Upper lobe of right lung (tissue), 1 donor: Measurements from ENCODE around the gene FXYD2. TPM values are rescaled to one million over a fixed set of nuclear protein-coding genes. Genes with fewer than 3 reads are reported as not detected.
A peak's percentile ranks its signal among the peaks of the same experiment; 100 is the strongest.

Source experiments
- ATAC-seq: fragments of 200-7000 bp; cut with Tn5 transposase; one replicate; pipeline ENCODE4 v1.9.1; 2020; ENCODE audit warnings: mild to moderate bottlenecking, moderate library complexity
- DNase-seq: peaks from one replicate; pipeline ENCODE4 v3.0.0-alpha.2; 2020
- H3K27ac ChIP-seq: fragments of 200-600 bp; one replicate; pipeline ENCODE4 v1.8.0; 2022
- H3K27me3 ChIP-seq: fragments of 200-600 bp; one replicate; pipeline ENCODE4 v1.8.0; 2022; ENCODE audit warnings: mild to moderate bottlenecking
- H3K36me3 ChIP-seq: fragments of 200-600 bp; one replicate; pipeline ENCODE4 v1.8.0; 2022
- H3K4me1 ChIP-seq: fragments of 200-600 bp; one replicate; pipeline ENCODE4 v1.8.0; 2022
- H3K4me3 ChIP-seq: fragments of 200-600 bp; one replicate; pipeline ENCODE4 v1.8.0; 2022; ENCODE audit warnings: mild to moderate bottlenecking
- H3K9me3 ChIP-seq: fragments of 200-600 bp; one replicate; pipeline ENCODE4 v1.8.0; 2022
- CTCF ChIP-seq: fragments of 200-600 bp; IDR thresholded peaks from one replicate; pipeline ENCODE4 v1.8.0; 2022; ENCODE audit warnings: antibody characterized with exemption
- intact Hi-C: fragments of 100-400 bp; cut with DNase I; formaldehyde crosslinking; loops from one replicate; pipeline ENCODE4 v1.11.0; 2022
- total RNA-seq: library from RNA; stranded (reverse); fragmentation: NEBNext Ultra II Directional; extraction: Animal tissue kit (Norgen Biotek cat#: 25700); gene quantifications from one replicate; pipeline ENCODE4 v1.2.1, GENCODE V29; 2021
- donor health status: DM: no; HTN: yes; CAD: no; lungs with severe emphysema.

FXYD2 gene
- total RNA-seq, 1 donor from 2014 or later, result 3.6 TPM

- intact Hi-C loops, result loop anchor here (5.0 kb wide), 1 partner anchor 103 kb away; no protein-coding TSS in a partner anchor
- ATAC-seq, result peak; percentile 85
These were observed 19.3 kb upstream of the FXYD2 start for GRCh38 chr11:117843666-117844484.

GRCh38 chr11:117842131-117842941 lies 17.8 kb upstream of the FXYD2 start:
- H3K36me3 ChIP-seq, result no peaks in the 10 kb centered on the region
- intact Hi-C loops, result loop anchor here (5.0 kb wide), 1 partner anchor 105 kb away; no protein-coding TSS in a partner anchor
- no peak overlapping the region for H3K4me3 ChIP-seq
- ATAC-seq (peak; percentile 82), DNase-seq (peak; percentile 63)
- H3K9me3 ChIP-seq, result no peaks in the 10 kb centered on the region
- peaks cover 6% of the 10 kb centered on the region for H3K4me1 ChIP-seq
- TF ChIP-seq CTCF, result no peak
- no peak overlapping the region for H3K27ac ChIP-seq
- no peaks in the 10 kb centered on the region for H3K27me3 ChIP-seq

More at GRCh38 chr11:117843666-117844484, 19.3 kb upstream of the FXYD2 start:
- H3K27me3 ChIP-seq, result no peaks in the 10 kb centered on the region
- H3K4me3 ChIP-seq, result no peak overlapping the region
- no peaks in the 10 kb centered on the region for H3K9me3 ChIP-seq
- no peak overlapping the region for H3K27ac ChIP-seq
- no peaks in the 10 kb centered on the region for H3K36me3 ChIP-seq
- peaks cover 6% of the 10 kb centered on the region for H3K4me1 ChIP-seq
- TF ChIP-seq CTCF, result peak; percentile 100
- DNase-seq, result peak; percentile 89

- Histone ChIP-seq H3K4me3 (no peak overlapping the region), H3K4me1 (peaks cover 6% of the 10 kb centered on the region), H3K27ac (no peak overlapping the region), H3K27me3 (no peaks in the 10 kb centered on the region), H3K36me3 (no peaks in the 10 kb centered on the region), H3K9me3 (no peaks in the 10 kb centered on the region)
- TF ChIP-seq CTCF, result no peak
- intact Hi-C loops, result loop anchor here (5.0 kb wide), 1 partner anchor 106 kb away; no protein-coding TSS in a partner anchor
- DNase-seq (no peak), ATAC-seq (peak; percentile 3)
These were observed 17.0 kb upstream of the FXYD2 start for GRCh38 chr11:117841551-117842031.

GRCh38 chr11:117840881-117841550 lies 16.5 kb upstream of the FXYD2 start:
- DNase-seq (peak; percentile 44), ATAC-seq (no peak)
- no peak for TF ChIP-seq CTCF
- Histone ChIP-seq H3K4me3 (no peak overlapping the region), H3K27me3 (no peaks in the 10 kb centered on the region), H3K4me1 (peaks cover 6% of the 10 kb centered on the region), H3K27ac (no peak overlapping the region), H3K9me3 (no peaks in the 10 kb centered on the region), H3K36me3 (no peaks in the 10 kb centered on the region)
- intact Hi-C loops, result loop anchor here (5.0 kb wide), 1 partner anchor 106 kb away; no protein-coding TSS in a partner anchor
